ENCODE data around the gene HDAC4.

DNA sequence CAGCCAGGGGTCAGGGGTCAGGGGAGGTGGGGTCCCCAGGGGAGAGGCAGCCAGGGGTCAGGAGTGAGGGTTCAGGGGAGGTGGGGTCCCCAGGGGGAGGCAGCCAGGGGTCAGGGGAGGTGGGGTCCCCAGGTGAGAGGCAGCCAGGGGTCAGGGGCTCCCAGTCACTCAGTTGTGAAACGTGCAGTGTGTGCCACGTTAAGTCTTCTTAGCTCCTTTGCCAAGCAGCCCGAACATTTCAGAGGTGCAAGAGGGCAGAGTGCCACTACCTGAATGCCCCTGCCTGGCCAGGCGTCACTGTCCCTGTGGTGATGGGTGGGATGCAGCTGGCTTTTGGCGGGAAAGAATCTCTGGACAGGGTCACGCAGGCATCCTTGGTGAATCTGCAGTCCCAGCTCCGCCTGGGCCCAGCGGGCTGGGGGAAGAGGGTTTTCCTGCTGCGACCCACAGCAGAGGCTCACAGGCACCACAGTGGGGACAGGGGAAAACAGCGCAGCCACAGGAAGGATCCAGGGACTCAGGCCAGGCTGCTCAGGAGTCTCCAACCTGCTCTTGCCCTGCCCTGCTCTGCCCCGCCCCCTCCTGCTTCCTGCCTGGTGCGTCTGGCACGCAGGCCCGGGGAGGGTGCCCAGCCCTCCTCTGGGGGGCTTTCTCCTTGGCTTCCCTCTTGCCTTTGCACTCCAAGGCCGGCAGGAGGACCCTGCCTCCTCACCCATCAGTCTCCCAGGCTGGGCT is 364.7 kb downstream of the HDAC4 start:
- TF ChIP-seq, protein P1, sequence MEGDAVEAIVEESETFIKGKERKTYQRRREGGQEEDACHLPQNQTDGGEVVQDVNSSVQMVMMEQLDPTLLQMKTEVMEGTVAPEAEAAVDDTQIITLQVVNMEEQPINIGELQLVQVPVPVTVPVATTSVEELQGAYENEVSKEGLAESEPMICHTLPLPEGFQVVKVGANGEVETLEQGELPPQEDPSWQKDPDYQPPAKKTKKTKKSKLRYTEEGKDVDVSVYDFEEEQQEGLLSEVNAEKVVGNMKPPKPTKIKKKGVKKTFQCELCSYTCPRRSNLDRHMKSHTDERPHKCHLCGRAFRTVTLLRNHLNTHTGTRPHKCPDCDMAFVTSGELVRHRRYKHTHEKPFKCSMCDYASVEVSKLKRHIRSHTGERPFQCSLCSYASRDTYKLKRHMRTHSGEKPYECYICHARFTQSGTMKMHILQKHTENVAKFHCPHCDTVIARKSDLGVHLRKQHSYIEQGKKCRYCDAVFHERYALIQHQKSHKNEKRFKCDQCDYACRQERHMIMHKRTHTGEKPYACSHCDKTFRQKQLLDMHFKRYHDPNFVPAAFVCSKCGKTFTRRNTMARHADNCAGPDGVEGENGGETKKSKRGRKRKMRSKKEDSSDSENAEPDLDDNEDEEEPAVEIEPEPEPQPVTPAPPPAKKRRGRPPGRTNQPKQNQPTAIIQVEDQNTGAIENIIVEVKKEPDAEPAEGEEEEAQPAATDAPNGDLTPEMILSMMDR (IDR thresholded peaks at IDR 0.05) = no peak
- TF ChIP-seq POLR2A (IDR thresholded peaks at IDR 0.05) = no peak
